ENCODE measurements around the gene ATP12A. TPM values are rescaled to one million over a fixed set of nuclear protein-coding genes. Genes with fewer than 3 reads are reported as not detected.

ATP12A gene
- polyA plus RNA-seq, 3 donors, result not detected

GRCh38 chr13:24672141-24673132 lies 7.8 kb upstream of the ATP12A start:
- intact Hi-C loops (cut with micrococcal nuclease), result no loop called here
- Mint-ChIP-seq H3K27ac (no peak overlapping the region), H3K27me3 (ENCODE audit: low read depth in 3 of 3) (peaks cover 4 to 13% (median 8%) of the 10 kb centered on the region in 3 donors), H3K9me3 (no peaks in the 10 kb centered on the region), H3K4me1 (peaks cover 16% of the 10 kb centered on the region), H3K4me3 (no peak overlapping the region), H3K36me3 (no peaks in the 10 kb centered on the region)
- Histone ChIP-seq H2AFZ (ENCODE audit: insufficient read depth, low read depth, low read length, poor library complexity, severe bottlenecking) (no peak overlapping the region), H3K27ac (ENCODE audit: low read depth in 1 of 2, low read length in 2 of 2) (no peak overlapping the region), H3K36me3 (replicated peaks in 1 of 2; ENCODE audit: control insufficient read depth in 1 of 2, insufficient read depth in 2 of 2, low read length in 2 of 2) (no peaks in the 10 kb centered on the region), H4K20me1 (ENCODE audit: insufficient read depth, low read length) (no peaks in the 10 kb centered on the region), H3K9ac (ENCODE audit: insufficient read depth, low read length, poor library complexity, severe bottlenecking) (no peak overlapping the region), H3K4me2 (replicated peaks; ENCODE audit: extremely low read depth, low read length, poor library complexity, severe bottlenecking) (no peak overlapping the region), H3K4me1 (ENCODE audit: control insufficient read depth in 1 of 2, insufficient read depth in 2 of 2, low read length in 2 of 2) (peaks cover 8 to 9% of the 10 kb centered on the region in 2 donors), H3K27me3 (ENCODE audit: control insufficient read depth in 2 of 2, insufficient read depth in 2 of 2, low read length in 2 of 2) (peaks cover 0 to 2% of the 10 kb centered on the region in 2 donors), H3K4me3 (replicated peaks in 1 of 3; ENCODE audit: low read depth in 2 of 3, low read length in 3 of 3) (no peak overlapping the region), H3K79me2 (ENCODE audit: insufficient read depth, low read length) (no peaks in the 10 kb centered on the region), H3K9me3 (replicated peaks in 1 of 2; ENCODE audit: control insufficient read depth in 1 of 2, insufficient read depth in 1 of 2, low read length in 2 of 2) (no peaks in the 10 kb centered on the region)
- DNase-seq, result no peak
- TF ChIP-seq CTCF (IDR thresholded peaks at IDR 0.05), result no peak
- WGBS (ENCODE audit: insufficient coverage), result 71% methylated on average over 9 of the region's 9 CpGs

- Mint-ChIP-seq H3K4me1 (peaks cover 10% of the 10 kb centered on the region), H3K27ac (peak overlapping the region in 1 of 7 donors; percentile 34), H3K4me3 (no peak overlapping the region), H3K36me3 (no peaks in the 10 kb centered on the region), H3K27me3 (ENCODE audit: low read depth in 3 of 3) (peaks cover 29 to 42% (median 31%) of the 10 kb centered on the region in 3 donors), H3K9me3 (peaks cover 0 to 2% (median 0%) of the 10 kb centered on the region in 7 donors)
- H3K4me1 ChIP-seq (ENCODE audit: control insufficient read depth in 1 of 2, insufficient read depth in 2 of 2, low read length in 2 of 2), result peaks cover 4 to 14% of the 10 kb centered on the region in 2 donors
- H3K4me2 ChIP-seq (replicated peaks; ENCODE audit: extremely low read depth, low read length, poor library complexity, severe bottlenecking), result no peak overlapping the region
- peaks cover 22 to 32% of the 10 kb centered on the region in 2 donors for H3K27me3 ChIP-seq (ENCODE audit: control insufficient read depth in 2 of 2, insufficient read depth in 2 of 2, low read length in 2 of 2)
- no peaks in the 10 kb centered on the region for H4K20me1 ChIP-seq (ENCODE audit: insufficient read depth, low read length)
- H3K9me3 ChIP-seq (replicated peaks in 1 of 2; ENCODE audit: control insufficient read depth in 1 of 2, insufficient read depth in 1 of 2, low read length in 2 of 2), result peaks cover 0 to under 1% of the 10 kb centered on the region in 2 donors
- H3K4me3 ChIP-seq (replicated peaks in 1 of 3; ENCODE audit: low read depth in 2 of 3, low read length in 3 of 3), result no peak overlapping the region
- TF ChIP-seq CTCF (IDR thresholded peaks at IDR 0.05), result no peak
- no peak overlapping the region for H2AFZ ChIP-seq (ENCODE audit: insufficient read depth, low read depth, low read length, poor library complexity, severe bottlenecking)
- intact Hi-C loops (cut with micrococcal nuclease), result no loop called here
- 73% methylated on average over 16 of the region's 16 CpGs for WGBS (ENCODE audit: insufficient coverage)
- H3K36me3 ChIP-seq (replicated peaks in 1 of 2; ENCODE audit: control insufficient read depth in 1 of 2, insufficient read depth in 2 of 2, low read length in 2 of 2), result no peaks in the 10 kb centered on the region
- no peak overlapping the region for H3K9ac ChIP-seq (ENCODE audit: insufficient read depth, low read length, poor library complexity, severe bottlenecking)
- no peak overlapping the region for H3K27ac ChIP-seq (ENCODE audit: low read depth in 1 of 2, low read length in 2 of 2)
- H3K79me2 ChIP-seq (ENCODE audit: insufficient read depth, low read length), result no peaks in the 10 kb centered on the region
- DNase-seq, result no peak
These were observed 4.2 kb upstream of the ATP12A start for GRCh38 chr13:24675806-24676570.

Data from CD14-positive monocyte (primary cell).